Measurements from ENCODE around the gene ARID4B. TPM values are rescaled to one million over a fixed set of nuclear protein-coding genes. Genes with fewer than 3 reads are reported as not detected.
A peak's percentile ranks its signal among the peaks of the same experiment; 100 is the strongest.

Gene ARID4B
- total and polyA plus RNA-seq, 2 of the 13 experiments (the other 11 are each of a cell fraction or from before 2014, with no cell fraction given) = 9.7 to 24.6 TPM

- TF ChIP-seq ZZZ3 (CRISPR knock-in tag; IDR thresholded peaks at IDR 0.05; ENCODE audit: borderline replicate concordance) (0 out of 2 replicates have a peak, but pooled peaks have one; percentile 2), ZBTB26 (CRISPR knock-in tag; IDR thresholded peaks at IDR 0.05; ENCODE audit: borderline replicate concordance) (no peak), FOXO4 (CRISPR knock-in tag; conservative IDR thresholded peaks at IDR 0.05) (0 out of 2 replicates have a peak, but pooled peaks have one; percentile 21), KLF11 (CRISPR knock-in tag; IDR thresholded peaks at IDR 0.05) (no peak), AGO2 (optimal IDR thresholded peaks at IDR 0.05; ENCODE audit: low read depth, low read length) (no peak), TARDBP (CRISPR knock-in tag; IDR thresholded peaks at IDR 0.05) (0 out of 2 replicates have a peak, but pooled peaks have one; percentile 5), ZHX2 (IDR thresholded peaks at IDR 0.05; ENCODE audit: low read depth) (no peak), ZHX2 (CRISPR knock-in tag; IDR thresholded peaks at IDR 0.05; ENCODE audit: borderline replicate concordance) (no peak), SALL1 (CRISPR knock-in tag; IDR thresholded peaks at IDR 0.05) (0 out of 2 replicates have a peak, but pooled peaks have one; percentile 7), CENPT (CRISPR knock-in tag; IDR thresholded peaks at IDR 0.05; ENCODE audit: low read depth) (no peak), ZNF224 (CRISPR knock-in tag; IDR thresholded peaks at IDR 0.05) (no peak), PHF8 (CRISPR knock-in tag; IDR thresholded peaks at IDR 0.05) (no peak; the same call in 1 of the 2 replicates), U2AF1 (optimal IDR thresholded peaks at IDR 0.05; ENCODE audit: low read depth, low read length) (no peak), ZNF550 (CRISPR knock-in tag; IDR thresholded peaks at IDR 0.05; ENCODE audit: borderline replicate concordance) (no peak), SP140L (CRISPR knock-in tag; IDR thresholded peaks at IDR 0.05; ENCODE audit: borderline replicate concordance) (0 out of 2 replicates have a peak, but pooled peaks have one; percentile 7), ZNF841 (CRISPR knock-in tag; IDR thresholded peaks at IDR 0.05; ENCODE audit: borderline replicate concordance) (no peak), MIXL1 (CRISPR knock-in tag; IDR thresholded peaks at IDR 0.05) (0 out of 2 replicates have a peak, but pooled peaks have one; percentile 2), ZNF546 (CRISPR knock-in tag; conservative IDR thresholded peaks at IDR 0.05) (no peak), GATA4 (IDR thresholded peaks at IDR 0.05; ENCODE audit: borderline replicate concordance, low read depth) (no peak), CTCF (CRISPR knock-in tag; IDR thresholded peaks at IDR 0.05) (peak; percentile 42)
Measured at GRCh38 chr1:235329139-235329902, 1.3 kb upstream of the ARID4B start (continued).

Data from HepG2 (cell line).